ENCODE data around the gene TLR9. TPM values are rescaled to one million over a fixed set of nuclear protein-coding genes. Genes with fewer than 3 reads are reported as not detected.
A peak's percentile ranks its signal among the peaks of the same experiment; 100 is the strongest.

TLR9 gene
- total and polyA plus RNA-seq, 7 donors, result 0.04 to 0.55 (median 0.24) TPM; not detected in 1

DNA sequence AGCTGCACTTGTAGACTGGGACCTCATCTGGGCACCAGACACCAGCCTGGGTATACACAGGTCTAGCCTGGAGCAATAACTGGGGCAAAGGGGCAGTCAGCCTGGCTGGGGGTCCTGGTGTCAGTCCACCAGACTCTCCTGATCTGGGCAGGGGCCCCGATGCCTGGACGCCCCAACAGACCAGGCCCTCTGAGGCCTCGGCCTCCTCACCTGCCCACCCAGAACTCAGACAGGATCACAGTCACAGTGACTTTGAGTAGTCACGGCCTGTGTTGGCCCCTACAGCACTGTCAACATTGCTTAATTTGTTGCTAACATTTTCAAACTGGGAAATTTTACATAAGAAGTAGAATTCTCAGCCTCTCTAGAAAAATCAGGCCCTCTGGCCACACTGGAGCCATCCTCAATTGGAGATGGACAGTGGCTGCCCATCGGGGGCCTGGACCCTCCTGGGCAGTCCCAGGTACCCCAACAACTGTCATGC, 7.7 kb upstream of the TLR9 start:
- H3K27ac ChIP-seq, result peak overlapping the region; percentile 94
- no peaks in the 10 kb centered on the region for H3K27me3 ChIP-seq (ENCODE audit: insufficient read depth in 3 of 3, low read length in 2 of 3)
- 50 to 62% (median 61%) methylated on average over 5 of the region's 5 CpGs for WGBS, 3 donors
- peaks cover 0 to 50% of the 10 kb centered on the region in 2 donors for H3K36me3 ChIP-seq (ENCODE audit: insufficient read depth in 1 of 2, low read depth in 1 of 2)
- peaks cover 49% of the 10 kb centered on the region for H3K4me1 ChIP-seq
- TF ChIP-seq CTCF (IDR thresholded peaks at IDR 0.05), result no peak
- no peaks in the 10 kb centered on the region for H3K9me3 ChIP-seq
- no peak for ATAC-seq
- DNase-seq, result peak; percentile 14 to 39
- intact Hi-C loops (cut with DNase I), result no loop called here
- H3K4me3 ChIP-seq, result peak overlapping the region; percentile 72

GRCh38 chr3:52232279-52233107, 7.0 kb upstream of the TLR9 start:
- intact Hi-C loops (cut with DNase I), result loop anchor here in 1 of 2 donors (1.0 kb wide), 1 partner anchor 105 kb away; no protein-coding TSS in a partner anchor
- DNase-seq (peak; percentile 13 to 53), ATAC-seq (no peak)
- Histone ChIP-seq H3K4me1 (peaks cover 42% of the 10 kb centered on the region), H3K36me3 (ENCODE audit: insufficient read depth in 1 of 2, low read depth in 1 of 2) (peaks cover 0 to 56% of the 10 kb centered on the region in 2 donors), H3K4me3 (peak overlapping the region; percentile 72), H3K9me3 (no peaks in the 10 kb centered on the region), H3K27me3 (ENCODE audit: insufficient read depth in 3 of 3, low read length in 2 of 3) (no peaks in the 10 kb centered on the region), H3K27ac (peak overlapping the region; percentile 94)
- peak; percentile 23 for TF ChIP-seq CTCF (IDR thresholded peaks at IDR 0.05)
- 64 to 71% (median 68%) methylated on average over 28 of the region's 28 CpGs for WGBS, 3 donors

GRCh38 chr3:52231502-52232278, 6.2 kb upstream of the TLR9 start:
- peak overlapping the region; percentile 46 for H3K27ac ChIP-seq
- ATAC-seq (peak; percentile 59 to 69 (median 66)), DNase-seq (peak; percentile 86 to 95)
- H3K36me3 ChIP-seq (ENCODE audit: insufficient read depth in 1 of 2, low read depth in 1 of 2), result peaks cover 0 to 57% of the 10 kb centered on the region in 2 donors
- no peaks in the 10 kb centered on the region for H3K9me3 ChIP-seq
- H3K27me3 ChIP-seq (ENCODE audit: insufficient read depth in 3 of 3, low read length in 2 of 3), result no peaks in the 10 kb centered on the region
- peak overlapping the region; percentile 72 for H3K4me3 ChIP-seq
- intact Hi-C loops (cut with DNase I), result loop anchor here (1.0 to 2.0 kb wide), 3 partner anchors 106 to 215 kb away; no protein-coding TSS in a partner anchor
- peaks cover 34% of the 10 kb centered on the region for H3K4me1 ChIP-seq
- TF ChIP-seq CTCF (IDR thresholded peaks at IDR 0.05), result peak; percentile 95
- WGBS, 3 donors, result 52 to 57% (median 55%) methylated on average over 34 of the region's 34 CpGs

- Histone ChIP-seq H3K4me3 (peak overlapping the region; percentile 72), H3K36me3 (ENCODE audit: insufficient read depth in 1 of 2, low read depth in 1 of 2) (peaks cover 0 to 57% of the 10 kb centered on the region in 2 donors), H3K27ac (peak overlapping the region; percentile 46), H3K4me1 (peaks cover 28% of the 10 kb centered on the region), H3K27me3 (ENCODE audit: insufficient read depth in 3 of 3, low read length in 2 of 3) (no peaks in the 10 kb centered on the region), H3K9me3 (no peaks in the 10 kb centered on the region)
- no peak for TF ChIP-seq CTCF (IDR thresholded peaks at IDR 0.05)
- peak; percentile 10 to 45 for DNase-seq
- intact Hi-C loops (cut with DNase I), result loop anchor here (2.0 kb wide), 2 partner anchors 110 to 216 kb away; no protein-coding TSS in a partner anchor
- ATAC-seq, result no peak
- 75 to 83% (median 80%) methylated on average over 14 to 16 of the region's 16 CpGs for WGBS, 3 donors
These were observed 5.5 kb upstream of the TLR9 start for GRCh38 chr3:52230889-52231499.

Data from psoas muscle (tissue), 8 donors.